PFSK-1 (cell line): ENCODE data around the gene SPTB.

Experiments used
- FOXP2 ChIP-seq: optimal IDR thresholded peaks from 2 replicates; pipeline ENCODE3; 2011; ENCODE audit warnings: borderline replicate concordance, control low read depth, inconsistent platforms; ENCODE audit not compliant: insufficient read depth; ENCODE audit errors: extremely low read length, extremely low read depth
- POLR2AphosphoS5 ChIP-seq: IDR thresholded peaks from 2 replicates; pipeline ENCODE4 v1.6.1; 2012; ENCODE audit warnings: low read depth, mild to moderate bottlenecking, control low read depth, low read length, moderate library complexity
- SIN3A ChIP-seq: IDR thresholded peaks from 2 replicates; pipeline ENCODE4 v1.6.1; 2012; ENCODE audit warnings: mild to moderate bottlenecking, low read length, moderate library complexity, borderline replicate concordance; ENCODE audit not compliant: insufficient read depth
- TAF1 ChIP-seq: IDR thresholded peaks from 2 replicates; pipeline ENCODE4 v1.6.1; 2012; ENCODE audit warnings: low read length, control low read depth, borderline replicate concordance; ENCODE audit not compliant: insufficient read depth
- TF ChIP-seq, protein P1 (sequence below), 2 experiments: IDR thresholded peaks; 2 replicates each; pipeline versions ENCODE4 v1.6.1 to v1.8.0; 2011 to 2012; ENCODE audit warnings: low read depth in 2 of 2, low read length in 2 of 2, control low read depth in 1 of 2, inconsistent platforms in 1 of 2, mild to moderate bottlenecking in 1 of 2, moderate library complexity in 1 of 2; ENCODE audit not compliant: insufficient read depth in 1 of 2

DNA sequence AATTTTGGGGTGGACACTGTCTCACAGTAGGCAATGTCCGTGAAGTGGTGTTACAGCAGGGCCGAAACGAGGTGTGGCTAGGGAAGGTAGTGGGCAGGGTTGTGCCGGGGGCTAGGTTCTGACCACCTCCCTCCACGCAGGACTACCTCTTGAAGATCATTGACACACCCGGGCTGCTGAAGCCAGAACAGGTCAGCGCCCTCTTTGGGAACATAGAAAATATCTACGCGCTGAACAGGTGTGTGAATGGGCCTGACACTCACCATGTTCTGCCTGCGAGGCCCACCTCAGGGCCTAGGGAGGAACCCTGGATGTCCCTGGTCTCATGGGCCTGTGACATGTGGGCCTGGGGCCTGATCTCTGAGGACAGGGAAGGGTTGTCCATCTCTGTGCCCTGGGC lies 150.9 kb downstream of the SPTB start:
- TF ChIP-seq POLR2AphosphoS5 (no peak), SIN3A (no peak), TAF1 (no peak), FOXP2 (no peak)
- TF ChIP-seq, protein P1, sequence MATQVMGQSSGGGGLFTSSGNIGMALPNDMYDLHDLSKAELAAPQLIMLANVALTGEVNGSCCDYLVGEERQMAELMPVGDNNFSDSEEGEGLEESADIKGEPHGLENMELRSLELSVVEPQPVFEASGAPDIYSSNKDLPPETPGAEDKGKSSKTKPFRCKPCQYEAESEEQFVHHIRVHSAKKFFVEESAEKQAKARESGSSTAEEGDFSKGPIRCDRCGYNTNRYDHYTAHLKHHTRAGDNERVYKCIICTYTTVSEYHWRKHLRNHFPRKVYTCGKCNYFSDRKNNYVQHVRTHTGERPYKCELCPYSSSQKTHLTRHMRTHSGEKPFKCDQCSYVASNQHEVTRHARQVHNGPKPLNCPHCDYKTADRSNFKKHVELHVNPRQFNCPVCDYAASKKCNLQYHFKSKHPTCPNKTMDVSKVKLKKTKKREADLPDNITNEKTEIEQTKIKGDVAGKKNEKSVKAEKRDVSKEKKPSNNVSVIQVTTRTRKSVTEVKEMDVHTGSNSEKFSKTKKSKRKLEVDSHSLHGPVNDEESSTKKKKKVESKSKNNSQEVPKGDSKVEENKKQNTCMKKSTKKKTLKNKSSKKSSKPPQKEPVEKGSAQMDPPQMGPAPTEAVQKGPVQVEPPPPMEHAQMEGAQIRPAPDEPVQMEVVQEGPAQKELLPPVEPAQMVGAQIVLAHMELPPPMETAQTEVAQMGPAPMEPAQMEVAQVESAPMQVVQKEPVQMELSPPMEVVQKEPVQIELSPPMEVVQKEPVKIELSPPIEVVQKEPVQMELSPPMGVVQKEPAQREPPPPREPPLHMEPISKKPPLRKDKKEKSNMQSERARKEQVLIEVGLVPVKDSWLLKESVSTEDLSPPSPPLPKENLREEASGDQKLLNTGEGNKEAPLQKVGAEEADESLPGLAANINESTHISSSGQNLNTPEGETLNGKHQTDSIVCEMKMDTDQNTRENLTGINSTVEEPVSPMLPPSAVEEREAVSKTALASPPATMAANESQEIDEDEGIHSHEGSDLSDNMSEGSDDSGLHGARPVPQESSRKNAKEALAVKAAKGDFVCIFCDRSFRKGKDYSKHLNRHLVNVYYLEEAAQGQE (IDR thresholded peaks at IDR 0.05; ENCODE audit: insufficient read depth in 1 of 2, low read depth in 2 of 2, low read length in 2 of 2): no peak
